Cortex of kidney (tissue), 1 donor: ENCODE data around the gene TCF4.
"Not testable (repeated sequence)": the region's sequence is repeated elsewhere in the genome, so short reads cannot be mapped to it uniquely, and the experiment has no call there.

Experiments
- DNase-seq: peaks from one replicate; lab custom pipeline; 2025; lab: John Stamatoyannopoulos, UW

TCF4 gene

GRCh38 chr18:55475916-55476315 is 112.1 kb downstream of the TCF4 start:
- no peak for DNase-seq

- DNase-seq = no peak
Observed at GRCh38 chr18:55475467-55475866, 112.5 kb downstream of the TCF4 start.

GRCh38 chr18:55473560-55473959 is 114.4 kb downstream of the TCF4 start:
- DNase-seq = no peak

- no peak for DNase-seq
Observed at GRCh38 chr18:55473058-55473457, 114.9 kb downstream of the TCF4 start.

GRCh38 chr18:55470826-55471225 is 117.2 kb downstream of the TCF4 start:
- no peak for DNase-seq

GRCh38 chr18:55469134-55469533 is 118.9 kb downstream of the TCF4 start:
- DNase-seq = not testable (repeated sequence)

- DNase-seq = no peak
Observed at GRCh38 chr18:55466789-55467188, 121.2 kb downstream of the TCF4 start.

- no peak for DNase-seq
Observed at GRCh38 chr18:55465313-55465712, 122.7 kb downstream of the TCF4 start.

- DNase-seq = no peak
Observed at GRCh38 chr18:55464581-55464980, 123.4 kb downstream of the TCF4 start.

- DNase-seq = no peak
Observed at GRCh38 chr18:55462652-55463051, 125.3 kb downstream of the TCF4 start.

- DNase-seq = no peak
Observed at GRCh38 chr18:55461848-55462247, 126.1 kb downstream of the TCF4 start.

GRCh38 chr18:55458456-55459203 is 129.4 kb downstream of the TCF4 start:
- no peak for DNase-seq

- DNase-seq = no peak
Observed at GRCh38 chr18:55457028-55457427, 131.0 kb downstream of the TCF4 start.

GRCh38 chr18:55455938-55456337 is 132.1 kb downstream of the TCF4 start:
- DNase-seq = no peak

- no peak for DNase-seq
Observed at GRCh38 chr18:55453186-55453585, 134.8 kb downstream of the TCF4 start.

- DNase-seq = no peak
Observed at GRCh38 chr18:55452123-55452611, 135.8 kb downstream of the TCF4 start.

GRCh38 chr18:55449412-55450140 is 138.4 kb downstream of the TCF4 start:
- DNase-seq = no peak

- DNase-seq = no peak
Observed at GRCh38 chr18:55448420-55448819, 139.6 kb downstream of the TCF4 start.

GRCh38 chr18:55447672-55448018 is 140.3 kb downstream of the TCF4 start:
- DNase-seq = no peak

- DNase-seq = no peak
Observed at GRCh38 chr18:55446996-55447671, 140.9 kb downstream of the TCF4 start.

- no peak for DNase-seq
Observed at GRCh38 chr18:55444536-55444935, 143.5 kb downstream of the TCF4 start.

GRCh38 chr18:55443776-55444175 is 144.2 kb downstream of the TCF4 start:
- DNase-seq = no peak

- DNase-seq = no peak
Observed at GRCh38 chr18:55442561-55442960, 145.4 kb downstream of the TCF4 start.
